GM12878 (cell line): ENCODE data around the gene MSL1. TPM values are rescaled to one million over a fixed set of nuclear protein-coding genes. Genes with fewer than 3 reads are reported as not detected.

Source experiments
- ATAC-seq: fragments of 200-7000 bp; cut with Tn5 transposase; 3 replicates; pipeline ENCODE4 v1.9.1; 2020; ENCODE audit warnings: mild to moderate bottlenecking, moderate library complexity
- BruUV-seq: library from RNA; stranded (reverse); fragments of 400-500 nt; replicated peaks from 2 replicates; lab custom pipeline; 2021; lab: Mats Ljungman, UMichigan
- CTCF ChIA-PET: fragments of 300-600 bp; sonication (Branson Sonifier 250); formaldehyde crosslinking; extraction: SDS; loops from one replicate; lab custom pipeline; 2021; ENCODE audit warnings: inconsistent platforms; lab: Yijun Ruan, JAX
- POLR2A ChIA-PET: fragments of 350-600 bp; formaldehyde crosslinking; extraction: SDS; loops from one replicate; lab custom pipeline; 2021; ENCODE audit warnings: inconsistent platforms; lab: Charles Lee
- RAD21 ChIA-PET: fragments of 300-600 bp; sonication (Branson Sonifier 250); formaldehyde crosslinking; loops from one replicate; lab custom pipeline; 2023; ENCODE audit warnings: antibody characterized with exemption; ENCODE audit not compliant: unreplicated experiment; lab: Charles Lee
- SMC1A ChIA-PET: fragments of 300-600 bp; sonication (Branson Sonifier 250); formaldehyde crosslinking; loops from one replicate; lab custom pipeline; 2023; ENCODE audit not compliant: unreplicated experiment, uncharacterized antibody; lab: Charles Lee
- DNase-seq: peaks from one replicate; pipeline ENCODE4 v3.0.0-alpha.2; 2011; ENCODE audit warnings: low read depth, low spot score
- FAIRE-seq: peaks from 3 replicates; lab custom pipeline; 2011; peaks lifted over from hg19 to GRCh38; lab: Jason Lieb, UNC
- H2AFZ ChIP-seq: 2 replicates; pipeline ENCODE4 v1.6.0; 2011; ENCODE audit warnings: low read depth, low read length, control low read depth; ENCODE audit not compliant: control insufficient read depth
- H3K27ac ChIP-seq: 2 replicates; pipeline ENCODE4 v1.5.1; 2011; ENCODE audit warnings: control low read depth; ENCODE audit not compliant: control insufficient read depth, insufficient read depth
- H3K27me3 ChIP-seq, 2 experiments: replicated peaks in 1 of 2; 2 replicates each; pipeline versions ENCODE4 v1.6.0 to v1.6.1; 2011; ENCODE audit warnings: low read length in 1 of 2; ENCODE audit not compliant: control insufficient read depth in 2 of 2, insufficient read depth in 2 of 2
- H3K36me3 ChIP-seq, 2 experiments: 2 replicates each; pipeline ENCODE4 v1.5.1; 2011; ENCODE audit warnings: low read length in 1 of 2; ENCODE audit not compliant: control insufficient read depth in 2 of 2, insufficient read depth in 2 of 2
- H3K4me1 ChIP-seq: 2 replicates; pipeline ENCODE4 v1.6.1; 2011; ENCODE audit warnings: mild to moderate bottlenecking, low read length, moderate library complexity, mixed read lengths; ENCODE audit not compliant: control insufficient read depth, insufficient read depth
- H3K4me2 ChIP-seq: 2 replicates; pipeline ENCODE4 v1.6.0; 2011; ENCODE audit warnings: control low read depth; ENCODE audit not compliant: control insufficient read depth, insufficient read depth
- H3K4me3 ChIP-seq: fragments of 200-600 bp; sonication (generic); 2 replicates; pipeline ENCODE4 v1.5.1; 2016
- H3K79me2 ChIP-seq: 2 replicates; pipeline ENCODE4 v1.6.0; 2011; ENCODE audit warnings: low read length; ENCODE audit not compliant: control insufficient read depth, insufficient read depth
- H3K9ac ChIP-seq: 2 replicates; pipeline ENCODE4 v1.8.0; 2011; ENCODE audit warnings: low read length, control low read depth, mixed read lengths; ENCODE audit not compliant: control insufficient read depth, insufficient read depth
- H3K9me3 ChIP-seq: replicated peaks from 3 replicates; pipeline ENCODE4 v1.5.1; 2011; ENCODE audit warnings: mild to moderate bottlenecking, low read length; ENCODE audit not compliant: control insufficient read depth, insufficient read depth
- H4K20me1 ChIP-seq: 2 replicates; pipeline ENCODE4 v1.6.0; 2011; ENCODE audit not compliant: control insufficient read depth, insufficient read depth
- BMI1 ChIP-seq: fragments of 450-650 bp; IDR thresholded peaks from 2 replicates; pipeline ENCODE4 v1.6.1; 2016; ENCODE audit warnings: mild to moderate bottlenecking, moderate library complexity, borderline replicate concordance
- BRCA1 ChIP-seq: IDR thresholded peaks from 2 replicates; pipeline ENCODE4 v1.6.1; 2011; ENCODE audit warnings: low read depth, low read length, improper control_type of control experiment
- E2F8 ChIP-seq: fragments of 450-650 bp; IDR thresholded peaks from 2 replicates; pipeline ENCODE4 v1.6.1; 2018; ENCODE audit warnings: mild to moderate bottlenecking, low read depth, moderate library complexity; ENCODE audit not compliant: partially characterized antibody
- EZH2 ChIP-seq: IDR thresholded peaks from 2 replicates; pipeline ENCODE4 v1.6.1; 2012; ENCODE audit warnings: low read depth, mild to moderate bottlenecking, control low read depth, inconsistent platforms, low read length, borderline replicate concordance; ENCODE audit not compliant: control insufficient read depth
- LARP7 ChIP-seq: fragments of 450-650 bp; IDR thresholded peaks from 2 replicates; pipeline ENCODE4 v1.6.1; 2017; ENCODE audit warnings: mild to moderate bottlenecking
- REST ChIP-seq: IDR thresholded peaks from 2 replicates; pipeline ENCODE4 v1.6.1; 2012; ENCODE audit warnings: mild to moderate bottlenecking, low read depth, low read length
- ZNF274 ChIP-seq: IDR thresholded peaks from one replicate; pipeline ENCODE4 v1.8.0; 2011; ENCODE audit not compliant: insufficient read length, insufficient read depth
- WGBS: methylation state at CpG from one replicate; pipeline ENCODE4 v1.1.6; 2016; ENCODE audit warnings: low lambda C conversion rate; ENCODE audit not compliant: insufficient replicate concordance, insufficient coverage; ENCODE audit errors: missing lambda C conversion rate; 5-methylcytosine and 5-hydroxymethylcytosine counted together
- in situ Hi-C: fragments of 300-500 bp; cut with MboI; formaldehyde crosslinking; loops from 9 replicates; pipeline ENCODE4 v1.14.3; 2018; ENCODE audit warnings: mixed read lengths
- intact Hi-C: fragments of 100-400 bp; cut with micrococcal nuclease; formaldehyde crosslinking; loops from one replicate; pipeline ENCODE4 v1.14.2; 2022; ENCODE audit not compliant: unreplicated experiment
- polyA plus RNA-seq, 11 experiments: library from polyadenylated mRNA; depleted of rRNA in 4 of 11; unstranded in 6 of 11; stranded (reverse) in 5 of 11; fragments of >200 nt; fragmentation: Nextera tagmentation in 4 of 11; fragmentation: Illumina TruSeq in 1 of 11; extraction: Ambion mirVana in 4 of 11; extraction: Trizol in 1 of 11; gene quantifications; 1 replicate in 1 of 11; 2 replicates in 10 of 11; pipeline versions ENCODE4 v1.2.1 to v1.2.3, GENCODE V29; 2011 to 2016; ENCODE audit warnings: inconsistent platforms in 2 of 11, missing spikeins in 2 of 11, low read depth in 1 of 11
- total RNA-seq, 4 experiments: library from RNA; depleted of rRNA in 3 of 4; stranded (reverse); fragments of >200 nt in 3 of 4; fragmentation: Illumina TruSeq in 1 of 4; extraction: Trizol in 1 of 4; gene quantifications; 2 replicates each; pipeline versions ENCODE4 v1.2.1 to v1.2.3, GENCODE V29; 2013 to 2021
- TF ChIP-seq, protein P1 (sequence below): fragments of 450-650 bp; IDR thresholded peaks from 2 replicates; pipeline ENCODE4 v1.6.1; 2017; ENCODE audit warnings: antibody characterized with exemption, mild to moderate bottlenecking, moderate library complexity

The MSL1 gene
- total and polyA plus RNA-seq, 10 of the 15 experiments (the other 5 are each of a cell fraction or from before 2014, with no cell fraction given), result 6.1 to 95.2 (median 51.8) TPM

- TF ChIP-seq E2F8, result no peak
- no peak for TF ChIP-seq EZH2
- no peak for TF ChIP-seq ZNF274
These were observed 26.3 kb upstream of the MSL1 start (continued) for GRCh38 chr17:40095351-40095943.

DNA sequence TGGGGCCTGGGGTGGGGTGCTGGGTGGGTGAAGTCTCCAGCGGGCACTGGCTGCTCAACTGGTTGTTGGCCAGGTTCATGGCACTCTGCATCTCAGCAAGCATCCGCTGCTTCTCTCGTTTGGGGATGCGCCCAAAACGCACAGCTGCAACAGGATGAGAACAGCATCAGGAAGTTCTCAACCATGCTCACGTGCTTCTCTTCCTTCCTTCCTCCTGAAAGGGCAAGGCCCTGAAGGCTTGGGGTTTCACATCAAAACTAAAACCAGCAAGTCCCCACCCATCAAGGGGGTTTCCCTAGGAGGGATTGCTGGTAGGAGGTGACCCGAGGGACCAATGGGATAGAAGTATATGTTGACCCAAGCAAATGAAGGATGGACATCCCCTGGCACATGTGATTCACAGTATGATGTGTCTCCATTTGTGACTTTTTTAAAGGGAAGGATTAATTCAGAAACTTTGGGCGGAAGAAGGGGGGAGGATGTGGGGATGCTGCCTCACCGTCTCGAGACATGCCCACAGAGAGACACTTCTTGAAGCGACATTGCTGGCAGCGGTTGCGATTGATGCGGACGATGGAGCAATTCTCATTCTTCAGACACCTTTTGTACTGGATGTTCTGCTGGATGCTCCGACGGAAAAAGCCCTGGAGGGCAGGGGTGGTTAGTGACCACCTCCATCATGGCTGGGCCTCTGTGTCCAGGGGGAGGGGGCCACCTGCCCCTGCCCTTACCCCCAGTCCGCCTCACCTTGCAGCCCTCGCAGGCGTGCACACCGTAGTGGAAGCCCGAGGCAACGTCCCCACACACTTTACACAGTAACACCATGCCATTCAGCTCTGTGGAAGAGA is 25.6 kb upstream of the MSL1 start:
- peak overlapping the region; percentile 46 for H2AFZ ChIP-seq
- peaks cover 47% of the 10 kb centered on the region for H3K4me1 ChIP-seq
- peak overlapping the region; percentile 61 for H3K4me3 ChIP-seq
- H3K9ac ChIP-seq, result peak overlapping the region; percentile 47
- DNase-seq (peak; percentile 99), ATAC-seq (peak; percentile 78), FAIRE-seq (peak; percentile 99)
- ChIA-PET SMC1A (interaction anchor here (10.4 kb wide), 1 partner anchor 16 kb away, joined by 132 read pairs; no protein-coding TSS in a partner anchor), RAD21 (interaction anchor here (1.3 to 7.7 kb wide), 2 partner anchors 15 to 72 kb away, joined by 3 to 155 read pairs; no protein-coding TSS in a partner anchor), CTCF (interaction anchor here (0.9 to 10.6 kb wide), 4 partner anchors 10 to 181 kb away, joined by 3 to 176 read pairs (median 6); no protein-coding TSS in a partner anchor), POLR2A (interaction anchor here (0.5 to 3.8 kb wide), 3 partner anchors 16 to 192 kb away, joined by 3 to 50 read pairs (median 3); no protein-coding TSS in a partner anchor)
- in situ Hi-C loops (no loop called here), intact Hi-C loops (no loop called here)
- peaks cover 0 to 6% of the 10 kb centered on the region in 2 experiments; a peak in 3 of 4 replicates for H3K36me3 ChIP-seq
- H4K20me1 ChIP-seq, result no peaks in the 10 kb centered on the region
- peak overlapping the region; percentile 90 for H3K4me2 ChIP-seq
- BruUV-seq, result TSS peak; percentile 98
- H3K27me3 ChIP-seq, result no peaks in the 10 kb centered on the region
- H3K9me3 ChIP-seq, result no peaks in the 10 kb centered on the region
- WGBS, result 2% methylated on average over 23 of the region's 23 CpGs
- peak overlapping the region; percentile 83 for H3K27ac ChIP-seq
- peaks cover 11% of the 10 kb centered on the region for H3K79me2 ChIP-seq
- TF ChIP-seq BMI1 (no peak), REST (no peak), BRCA1 (no peak), LARP7 (no peak)
- TF ChIP-seq, protein P1, sequence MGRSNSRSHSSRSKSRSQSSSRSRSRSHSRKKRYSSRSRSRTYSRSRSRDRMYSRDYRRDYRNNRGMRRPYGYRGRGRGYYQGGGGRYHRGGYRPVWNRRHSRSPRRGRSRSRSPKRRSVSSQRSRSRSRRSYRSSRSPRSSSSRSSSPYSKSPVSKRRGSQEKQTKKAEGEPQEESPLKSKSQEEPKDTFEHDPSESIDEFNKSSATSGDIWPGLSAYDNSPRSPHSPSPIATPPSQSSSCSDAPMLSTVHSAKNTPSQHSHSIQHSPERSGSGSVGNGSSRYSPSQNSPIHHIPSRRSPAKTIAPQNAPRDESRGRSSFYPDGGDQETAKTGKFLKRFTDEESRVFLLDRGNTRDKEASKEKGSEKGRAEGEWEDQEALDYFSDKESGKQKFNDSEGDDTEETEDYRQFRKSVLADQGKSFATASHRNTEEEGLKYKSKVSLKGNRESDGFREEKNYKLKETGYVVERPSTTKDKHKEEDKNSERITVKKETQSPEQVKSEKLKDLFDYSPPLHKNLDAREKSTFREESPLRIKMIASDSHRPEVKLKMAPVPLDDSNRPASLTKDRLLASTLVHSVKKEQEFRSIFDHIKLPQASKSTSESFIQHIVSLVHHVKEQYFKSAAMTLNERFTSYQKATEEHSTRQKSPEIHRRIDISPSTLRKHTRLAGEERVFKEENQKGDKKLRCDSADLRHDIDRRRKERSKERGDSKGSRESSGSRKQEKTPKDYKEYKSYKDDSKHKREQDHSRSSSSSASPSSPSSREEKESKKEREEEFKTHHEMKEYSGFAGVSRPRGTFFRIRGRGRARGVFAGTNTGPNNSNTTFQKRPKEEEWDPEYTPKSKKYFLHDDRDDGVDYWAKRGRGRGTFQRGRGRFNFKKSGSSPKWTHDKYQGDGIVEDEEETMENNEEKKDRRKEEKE, result no peak
